Memory B cell (primary cell): ENCODE measurements around the gene P2RX1.
A peak's percentile ranks its signal among the peaks of the same experiment; 100 is the strongest.

Source experiments
- ATAC-seq: fragments of 150-1000 bp; cut with Tn5 transposase; 2 replicates; pipeline ENCODE4 v1.10.0; 2021; ENCODE audit warnings: low read depth, mild to moderate bottlenecking, moderate library complexity
- DNase-seq, 2 donors: peaks; one replicate each; pipeline ENCODE4 v3.0.0; 2022; ENCODE audit warnings: low spot score in 2 of 2
- H3K27ac Mint-ChIP-seq: one replicate; pipeline ENCODE4 v1.8.0; 2022; ENCODE audit warnings: mild to moderate bottlenecking, moderate library complexity, mixed read lengths
- H3K27me3 Mint-ChIP-seq: one replicate; pipeline ENCODE4 v1.8.0; 2022; ENCODE audit warnings: mixed read lengths
- H3K36me3 Mint-ChIP-seq: one replicate; pipeline ENCODE4 v1.8.0; 2022; ENCODE audit warnings: mild to moderate bottlenecking, mixed read lengths
- H3K4me1 Mint-ChIP-seq: one replicate; pipeline ENCODE4 v1.8.0; 2022; ENCODE audit warnings: mixed read lengths
- H3K4me3 Mint-ChIP-seq: one replicate; pipeline ENCODE4 v1.8.0; 2022; ENCODE audit warnings: mild to moderate bottlenecking, moderate library complexity, mixed read lengths
- H3K9me3 Mint-ChIP-seq: one replicate; pipeline ENCODE4 v1.8.0; 2022; ENCODE audit warnings: mixed read lengths

Gene P2RX1

DNA sequence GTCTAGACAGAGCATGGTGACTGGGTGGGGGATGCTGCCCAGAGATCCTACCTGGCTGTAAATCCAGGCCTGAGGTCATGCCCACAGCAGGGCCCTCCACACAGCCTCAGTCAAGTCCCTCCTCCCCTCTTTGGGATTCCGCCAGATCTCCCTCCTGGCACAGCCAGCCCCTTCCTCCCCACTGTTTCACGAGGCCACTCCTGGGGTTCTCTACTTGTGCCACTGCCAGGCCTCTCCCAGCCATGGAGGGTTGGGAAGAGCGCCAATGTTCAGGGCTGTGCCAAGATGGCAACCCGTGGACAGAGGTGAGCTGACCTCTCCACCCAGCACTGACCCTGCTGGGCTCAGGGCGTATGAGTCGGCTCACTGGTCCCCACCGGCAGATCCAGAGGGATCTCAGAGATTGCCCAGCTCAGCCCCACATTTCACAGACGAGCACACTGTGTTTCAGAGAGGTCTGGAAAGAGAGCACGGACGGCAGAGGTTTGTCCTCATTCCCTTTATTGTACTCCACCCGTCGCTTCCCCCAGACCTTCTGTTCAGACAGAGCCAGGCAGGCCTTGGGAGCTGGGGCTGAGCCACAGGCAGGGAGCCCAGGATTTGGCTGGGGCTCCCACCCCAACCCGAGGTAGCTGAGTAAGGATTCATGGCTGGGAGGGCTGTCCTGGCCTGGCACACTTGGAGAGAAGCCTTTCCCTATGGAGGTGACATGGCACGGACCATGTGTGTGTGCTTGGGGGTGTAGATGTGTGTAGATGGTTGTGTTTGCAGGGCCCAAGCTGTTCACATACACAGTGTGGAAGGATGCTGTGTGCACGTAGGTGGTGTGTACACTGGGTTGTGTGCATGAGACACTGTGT lies 19.9 kb downstream of the P2RX1 start:
- H3K27me3 Mint-ChIP-seq: no peaks in the 10 kb centered on the region
- DNase-seq (no peak), ATAC-seq (no peak)
- no peaks in the 10 kb centered on the region for H3K9me3 Mint-ChIP-seq
- peaks cover 25% of the 10 kb centered on the region for H3K4me1 Mint-ChIP-seq
- no peaks in the 10 kb centered on the region for H3K36me3 Mint-ChIP-seq
- H3K4me3 Mint-ChIP-seq: no peak overlapping the region
- no peak overlapping the region for H3K27ac Mint-ChIP-seq

DNA sequence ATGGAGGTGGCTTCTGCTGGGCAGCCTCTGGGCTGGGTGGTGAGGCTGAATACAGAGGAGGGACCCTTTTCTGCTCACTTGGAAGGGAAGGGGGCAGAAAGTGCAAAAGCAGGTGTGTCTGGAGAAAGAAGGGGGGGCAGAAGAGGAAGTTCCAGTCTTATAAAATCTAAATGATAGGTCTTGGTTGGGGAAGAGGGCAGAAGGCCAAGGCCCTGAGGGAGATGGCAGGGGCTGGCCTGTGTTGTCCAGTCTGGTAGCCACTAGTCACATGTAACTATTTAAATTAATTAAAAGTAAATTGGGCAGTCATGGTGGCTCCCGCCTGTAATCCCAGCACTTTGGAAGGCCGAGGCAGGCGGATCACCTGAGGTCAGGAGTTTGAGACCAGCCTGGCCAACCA lies 20.9 kb downstream of the P2RX1 start:
- no peaks in the 10 kb centered on the region for H3K36me3 Mint-ChIP-seq
- peaks cover 32% of the 10 kb centered on the region for H3K4me1 Mint-ChIP-seq
- H3K27ac Mint-ChIP-seq: no peak overlapping the region
- no peaks in the 10 kb centered on the region for H3K9me3 Mint-ChIP-seq
- DNase-seq: no peak
- no peak for ATAC-seq
- H3K27me3 Mint-ChIP-seq: no peaks in the 10 kb centered on the region
- no peak overlapping the region for H3K4me3 Mint-ChIP-seq

DNA sequence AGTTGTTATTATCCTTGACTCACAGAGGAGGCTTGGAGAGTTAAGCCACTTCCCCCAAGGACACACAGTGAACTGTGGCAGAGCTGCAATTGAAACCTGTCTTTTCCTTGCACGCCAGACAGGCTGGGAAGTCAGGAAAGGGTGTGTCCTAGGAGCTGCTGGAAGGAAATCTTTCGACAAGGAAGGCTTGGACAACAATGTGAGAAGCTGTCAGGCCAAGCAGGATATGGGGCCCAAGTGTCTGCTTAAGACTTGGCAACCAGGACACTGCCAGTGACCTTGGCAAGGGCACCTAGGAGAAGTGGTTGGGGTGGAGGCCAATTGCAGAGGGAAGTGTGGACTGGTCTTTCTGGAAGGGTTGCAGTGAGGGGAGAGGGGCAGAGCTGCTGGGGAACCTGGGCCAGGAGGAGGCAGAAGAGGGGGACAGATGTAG lies 21.3 kb downstream of the P2RX1 start:
- Mint-ChIP-seq H3K4me3 (no peak overlapping the region), H3K27me3 (no peaks in the 10 kb centered on the region), H3K9me3 (no peaks in the 10 kb centered on the region), H3K36me3 (no peaks in the 10 kb centered on the region), H3K27ac (no peak overlapping the region), H3K4me1 (peaks cover 35% of the 10 kb centered on the region)
- ATAC-seq (no peak), DNase-seq (no peak)

DNA sequence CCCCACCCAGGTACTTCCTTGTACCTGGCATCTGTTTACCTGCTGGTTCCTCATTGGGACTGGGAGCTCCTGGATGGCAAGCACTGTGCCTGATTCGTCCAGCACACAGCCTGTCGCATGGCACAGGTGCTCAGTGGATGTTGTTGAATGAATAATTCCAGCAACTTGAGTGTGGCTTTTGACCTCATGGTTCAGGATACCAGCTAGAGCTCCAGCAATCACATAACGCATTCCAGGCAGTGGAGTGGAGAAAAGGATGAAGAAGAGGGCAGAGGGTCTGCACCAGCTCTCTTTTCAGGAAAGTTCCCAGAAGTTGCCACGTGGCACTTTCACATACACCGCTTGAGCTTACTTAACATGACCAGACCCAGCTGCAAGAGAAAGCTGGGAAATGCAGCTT lies 22.1 kb downstream of the P2RX1 start:
- no peaks in the 10 kb centered on the region for H3K27me3 Mint-ChIP-seq
- DNase-seq: no peak
- no peak for ATAC-seq
- H3K9me3 Mint-ChIP-seq: no peaks in the 10 kb centered on the region
- H3K36me3 Mint-ChIP-seq: no peaks in the 10 kb centered on the region
- H3K4me1 Mint-ChIP-seq: peaks cover 35% of the 10 kb centered on the region
- peak overlapping the region; percentile 88 for H3K4me3 Mint-ChIP-seq
- peak overlapping the region; percentile 82 for H3K27ac Mint-ChIP-seq

DNA sequence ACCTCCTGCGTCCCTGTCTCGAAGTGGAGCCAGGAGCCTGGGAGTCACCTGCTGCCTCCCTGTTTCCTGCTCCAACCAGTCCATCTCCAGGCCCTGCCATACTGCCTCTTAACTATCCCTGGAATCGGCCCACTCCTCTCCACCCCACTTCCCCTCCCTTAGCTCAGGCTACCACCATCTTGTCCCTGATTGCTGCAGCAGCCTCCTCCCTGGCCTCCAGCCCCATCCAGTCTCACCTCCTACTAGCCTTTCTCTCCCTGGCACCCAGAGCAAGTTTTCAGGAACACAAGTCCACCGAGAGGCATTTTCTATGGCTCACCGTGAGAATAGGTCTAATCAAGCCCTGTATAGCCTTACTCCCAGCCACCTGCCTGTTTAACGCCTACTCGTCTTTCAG lies 22.5 kb downstream of the P2RX1 start:
- ATAC-seq: no peak
- DNase-seq: no peak
- H3K27ac Mint-ChIP-seq: peak overlapping the region; percentile 82
- H3K9me3 Mint-ChIP-seq: no peaks in the 10 kb centered on the region
- peak overlapping the region; percentile 88 for H3K4me3 Mint-ChIP-seq
- H3K36me3 Mint-ChIP-seq: no peaks in the 10 kb centered on the region
- no peaks in the 10 kb centered on the region for H3K27me3 Mint-ChIP-seq
- H3K4me1 Mint-ChIP-seq: peaks cover 35% of the 10 kb centered on the region

DNA sequence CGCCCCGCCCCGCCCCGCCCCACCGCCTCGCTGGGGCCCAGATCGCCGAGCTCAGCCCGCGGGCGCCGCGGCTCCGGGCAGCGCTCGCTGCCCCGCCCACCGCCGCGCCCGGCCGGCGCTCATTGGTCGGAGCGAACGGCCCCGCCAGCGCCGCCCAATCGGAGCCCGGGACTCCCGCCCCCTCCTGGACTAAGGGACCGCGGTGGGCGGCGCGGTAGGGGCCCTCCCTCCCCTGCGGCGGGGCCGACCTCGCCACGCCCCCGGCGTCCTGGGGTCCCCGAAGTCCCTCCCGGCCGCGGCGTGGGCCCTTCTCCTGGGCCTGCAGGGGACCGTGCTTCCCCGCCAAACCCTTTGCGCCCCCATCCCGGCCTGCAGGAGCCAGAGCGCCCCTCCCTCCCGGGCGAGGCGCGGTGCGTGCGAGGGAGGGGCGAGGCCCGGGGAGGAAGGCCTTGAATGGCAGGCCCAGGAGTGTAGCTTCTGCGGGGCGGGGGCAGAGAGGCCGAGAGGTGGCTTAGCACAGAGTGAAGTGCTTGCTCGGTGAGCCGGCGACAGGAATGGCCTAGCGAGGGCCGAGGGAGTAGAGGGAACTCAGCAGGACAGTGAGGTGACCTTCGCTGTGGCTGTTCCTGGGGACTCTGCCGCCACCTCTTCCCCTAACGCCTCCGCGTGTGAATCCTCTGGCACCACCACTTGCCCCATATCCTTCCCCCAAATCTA lies 23.1 kb downstream of the P2RX1 start, which contains the start of gene CAMKK1:
Gene CAMKK1, minus strand, starts transcription at position 51 of the 717 bp plus-strand sequence. CDS start 7,366 bp downstream, outside the sequence.
- ATAC-seq (peak; percentile 79), DNase-seq (peak; percentile 87 to 91)
- Mint-ChIP-seq H3K36me3 (no peaks in the 10 kb centered on the region), H3K4me3 (peak within 1 kb of the TSS; percentile 88), H3K4me1 (peaks cover 33% of the 10 kb centered on the region), H3K27ac (peak within 1 kb of the TSS; percentile 82), H3K9me3 (no peaks in the 10 kb centered on the region), H3K27me3 (no peaks in the 10 kb centered on the region)

DNA sequence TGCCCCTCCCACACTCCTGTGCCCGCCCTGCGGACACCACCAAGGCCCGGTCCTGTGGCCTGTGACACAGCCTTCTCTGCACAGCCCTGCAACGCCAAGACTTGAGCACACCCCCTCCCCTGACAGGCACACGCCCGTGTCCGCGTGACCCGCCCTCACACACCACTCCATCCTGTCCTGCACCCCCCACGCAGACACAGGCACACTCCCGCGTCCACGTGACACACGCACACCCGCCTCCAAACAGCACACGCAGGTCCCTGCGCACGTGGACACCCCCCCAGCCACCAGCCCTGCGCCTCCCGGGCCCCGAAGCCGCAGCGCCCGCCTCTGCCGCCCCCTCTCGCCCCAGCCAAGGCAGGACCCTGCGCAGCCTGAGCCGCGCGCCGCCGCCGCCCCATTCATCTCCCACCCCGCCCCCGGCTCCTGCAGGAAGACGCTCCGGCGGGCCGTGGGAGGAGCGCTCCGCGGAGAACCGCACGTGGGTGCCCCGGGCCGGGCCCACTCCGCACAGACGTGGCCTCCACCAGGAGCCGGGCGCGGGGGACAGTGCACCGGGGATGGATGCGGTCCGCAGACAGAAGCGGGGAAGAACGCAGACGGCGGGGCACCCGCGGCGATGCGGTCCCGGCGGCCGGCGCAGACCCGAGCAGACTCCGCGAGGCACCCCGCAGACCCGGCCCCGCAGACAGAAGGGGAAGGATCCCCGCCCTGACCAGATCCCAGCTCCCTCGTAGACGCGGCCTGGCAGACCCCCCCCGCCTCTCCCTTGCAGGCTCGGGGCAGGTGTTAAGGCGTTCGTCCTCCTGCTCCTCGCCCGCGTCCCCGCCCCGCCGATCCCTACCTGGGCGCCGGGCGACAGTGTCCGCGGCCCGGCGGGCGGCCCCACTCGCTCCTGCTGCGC lies 23.9 kb downstream of the P2RX1 start:
- Mint-ChIP-seq H3K9me3 (no peaks in the 10 kb centered on the region), H3K4me1 (peaks cover 36% of the 10 kb centered on the region), H3K36me3 (no peaks in the 10 kb centered on the region), H3K4me3 (peak overlapping the region; percentile 73), H3K27me3 (no peaks in the 10 kb centered on the region), H3K27ac (peak overlapping the region; percentile 76)
- DNase-seq (peak; percentile 71 to 73), ATAC-seq (peak; percentile 71)

DNA sequence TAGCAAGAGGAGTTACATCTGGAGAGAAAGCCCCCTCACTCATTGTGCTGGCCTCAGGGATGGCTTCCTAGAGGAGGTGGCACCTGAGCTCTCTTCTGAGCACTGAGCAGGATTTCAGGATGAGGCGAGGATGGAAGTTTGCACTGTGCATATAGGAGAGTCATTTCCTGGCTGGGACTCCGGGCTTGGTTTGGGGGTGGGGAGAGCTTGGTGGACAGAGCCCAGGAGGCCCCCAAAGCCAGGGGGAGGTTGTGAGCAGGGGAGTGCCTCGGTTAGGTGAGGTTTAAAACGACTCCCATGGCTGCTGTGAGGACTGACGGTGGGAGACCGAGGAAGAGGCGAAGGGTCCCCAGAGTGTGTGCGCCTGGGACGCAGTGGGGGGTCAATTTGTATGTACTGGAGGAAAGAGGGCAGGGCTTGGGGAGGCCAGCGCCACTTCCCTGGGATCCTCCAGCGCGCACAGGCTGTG lies 24.6 kb downstream of the P2RX1 start:
- DNase-seq (no peak), ATAC-seq (no peak)
- peaks cover 43% of the 10 kb centered on the region for H3K4me1 Mint-ChIP-seq
- peak overlapping the region; percentile 76 for H3K27ac Mint-ChIP-seq
- no peaks in the 10 kb centered on the region for H3K36me3 Mint-ChIP-seq
- no peaks in the 10 kb centered on the region for H3K9me3 Mint-ChIP-seq
- H3K4me3 Mint-ChIP-seq: peak overlapping the region; percentile 73
- no peaks in the 10 kb centered on the region for H3K27me3 Mint-ChIP-seq

DNA sequence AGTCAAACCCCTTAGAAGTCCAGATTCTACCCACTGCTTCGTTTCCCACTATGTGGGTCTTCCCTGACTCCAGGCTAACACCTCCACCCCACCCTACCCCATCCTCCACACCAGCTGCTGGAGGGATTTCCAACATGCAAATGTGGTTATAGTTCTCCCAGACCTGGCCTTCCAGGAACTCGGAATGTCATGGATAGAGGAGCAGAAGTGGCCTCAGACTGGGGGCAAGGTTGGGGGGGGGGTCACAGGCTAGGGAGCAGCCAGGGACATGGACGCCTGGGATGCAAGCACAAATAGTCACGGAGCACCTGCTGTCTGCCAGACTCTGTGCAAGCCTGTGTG lies 25.4 kb downstream of the P2RX1 start:
- peak overlapping the region; percentile 76 for H3K27ac Mint-ChIP-seq
- no peaks in the 10 kb centered on the region for H3K27me3 Mint-ChIP-seq
- H3K9me3 Mint-ChIP-seq: no peaks in the 10 kb centered on the region
- ATAC-seq (no peak), DNase-seq (no peak)
- H3K36me3 Mint-ChIP-seq: no peaks in the 10 kb centered on the region
- H3K4me1 Mint-ChIP-seq: peaks cover 48% of the 10 kb centered on the region
- H3K4me3 Mint-ChIP-seq: peak overlapping the region; percentile 73

DNA sequence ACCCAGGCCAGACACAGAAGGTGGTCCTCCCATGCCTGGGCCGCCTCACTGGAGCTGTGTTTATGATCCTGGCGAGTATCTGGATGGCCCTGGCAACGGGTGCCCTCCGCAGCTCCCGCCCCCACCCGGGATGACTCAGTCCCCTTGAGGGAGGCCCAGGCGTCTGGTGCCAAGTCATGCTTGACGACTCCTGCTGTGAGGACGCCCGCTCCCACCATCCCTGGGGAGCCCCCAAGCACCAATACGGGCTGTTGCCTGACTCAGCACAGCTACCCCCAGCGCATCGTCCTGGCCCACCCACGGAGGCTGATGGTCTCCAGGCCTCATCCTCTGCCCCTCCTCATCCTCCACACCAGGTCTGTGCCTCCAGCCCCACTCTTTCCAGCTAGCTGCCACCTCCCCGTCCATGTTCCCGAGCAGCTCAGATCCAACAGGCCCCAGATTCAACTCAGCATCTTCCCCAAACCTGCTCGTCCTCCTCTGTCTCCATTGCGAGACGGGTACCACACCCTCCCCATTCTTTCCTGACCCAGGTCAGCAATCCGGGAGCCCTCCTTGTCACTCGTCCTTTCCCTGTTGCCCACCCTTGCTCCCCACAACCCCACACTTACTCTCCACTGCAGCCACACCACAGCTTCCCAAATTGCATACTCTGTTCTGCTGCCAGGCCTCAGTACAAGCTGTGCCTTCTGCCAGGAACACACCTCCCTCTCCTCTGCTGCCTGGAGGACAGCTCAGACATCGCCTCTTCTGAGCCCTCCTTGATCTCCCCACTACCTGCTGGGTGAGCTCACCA lies 26.0 kb downstream of the P2RX1 start:
- Mint-ChIP-seq H3K4me1 (peaks cover 48% of the 10 kb centered on the region), H3K4me3 (no peak overlapping the region), H3K27me3 (no peaks in the 10 kb centered on the region), H3K36me3 (no peaks in the 10 kb centered on the region), H3K9me3 (no peaks in the 10 kb centered on the region), H3K27ac (peak overlapping the region; percentile 56)
- DNase-seq (no peak), ATAC-seq (no peak)

DNA sequence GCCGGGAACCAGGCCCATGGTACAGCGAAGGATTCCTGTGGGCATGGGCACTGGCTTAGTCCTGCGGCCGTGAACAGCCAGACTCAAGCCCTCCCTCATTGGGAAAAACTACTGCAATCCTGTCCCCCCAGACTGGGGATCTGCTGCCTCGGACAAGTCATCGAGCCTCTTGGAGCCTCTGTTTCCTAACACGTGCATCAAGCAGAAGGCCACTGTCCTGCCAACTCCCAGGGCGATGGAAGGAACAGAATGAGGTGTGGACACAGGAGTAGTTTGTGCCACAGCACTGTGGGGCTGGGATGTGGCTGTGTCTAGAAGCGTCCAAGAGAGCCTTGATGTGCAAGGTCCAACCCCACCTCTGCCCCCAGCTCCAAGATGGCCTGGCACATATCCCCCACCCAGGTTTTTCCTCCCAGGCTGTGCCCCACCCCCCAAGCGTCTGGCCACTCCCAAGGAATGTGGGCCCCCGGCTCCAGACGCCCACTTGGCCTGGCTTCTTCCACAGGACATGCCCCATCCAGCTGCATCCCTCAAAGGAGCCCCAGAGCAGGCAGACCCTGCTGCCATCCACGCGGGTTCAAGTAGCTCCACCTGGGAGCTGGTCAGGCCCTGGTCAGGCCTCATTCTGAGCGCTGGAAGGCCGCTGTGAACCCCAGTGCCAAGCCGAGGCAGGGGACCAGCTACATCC lies 26.8 kb downstream of the P2RX1 start:
- Mint-ChIP-seq H3K4me3 (no peak overlapping the region), H3K4me1 (peaks cover 43% of the 10 kb centered on the region), H3K27ac (no peak overlapping the region), H3K27me3 (no peaks in the 10 kb centered on the region), H3K9me3 (no peaks in the 10 kb centered on the region), H3K36me3 (no peaks in the 10 kb centered on the region)
- no peak for DNase-seq
- ATAC-seq: no peak

DNA sequence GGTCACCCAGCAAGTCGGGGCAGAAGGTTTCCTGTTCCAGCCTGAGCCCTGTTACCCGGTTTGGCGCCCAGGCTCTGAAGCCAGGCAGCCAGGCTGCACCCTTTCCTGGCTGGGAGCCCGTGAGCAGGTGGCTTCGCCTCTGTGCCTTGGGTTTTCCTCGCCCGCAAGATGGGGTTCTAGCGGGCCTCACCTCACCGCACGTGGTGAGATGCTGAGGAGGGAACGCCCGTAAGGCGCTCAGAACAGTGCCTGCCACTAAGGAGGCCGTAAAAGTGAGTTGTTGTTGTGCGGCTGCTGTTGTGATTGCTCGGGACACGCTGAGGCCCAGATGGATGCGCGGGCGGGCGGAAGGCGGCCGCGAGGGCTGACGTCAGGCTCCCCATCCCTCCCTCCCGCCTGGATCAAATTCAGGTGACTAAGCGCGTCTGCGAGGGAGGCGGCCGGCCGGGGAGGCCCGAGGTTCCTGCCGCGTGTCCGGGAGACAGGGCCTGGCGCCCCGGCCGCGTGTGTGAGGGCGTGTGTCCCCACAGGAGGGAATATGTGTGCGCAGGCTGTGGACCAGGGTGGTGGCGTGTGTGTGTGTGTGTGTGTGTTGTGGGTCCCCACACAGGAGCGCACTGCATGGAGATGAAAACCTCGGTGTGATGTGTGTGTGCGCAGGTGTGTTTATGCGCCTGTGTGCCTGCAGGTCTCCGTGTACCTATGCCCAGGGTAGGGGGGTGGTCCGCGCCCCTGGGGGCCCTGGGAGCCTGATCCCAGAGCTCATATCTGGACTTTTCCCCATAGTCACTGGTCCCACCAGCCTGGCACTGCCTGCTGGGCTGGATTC lies 27.7 kb downstream of the P2RX1 start:
- H3K27ac Mint-ChIP-seq: no peak overlapping the region
- no peak for DNase-seq
- H3K27me3 Mint-ChIP-seq: no peaks in the 10 kb centered on the region
- no peaks in the 10 kb centered on the region for H3K9me3 Mint-ChIP-seq
- H3K4me3 Mint-ChIP-seq: no peak overlapping the region
- H3K4me1 Mint-ChIP-seq: peaks cover 35% of the 10 kb centered on the region
- H3K36me3 Mint-ChIP-seq: no peaks in the 10 kb centered on the region
- ATAC-seq: no peak
